HG02588 (cell line): ENCODE measurements around the gene MYOD1.

Experiments used
- ATAC-seq: cut with Tn5 transposase; IDR thresholded peaks from one replicate; pipeline ENCODE4 v1.9.1; 2021; ENCODE audit warnings: mild to moderate bottlenecking, moderate library complexity; ENCODE audit not compliant: unreplicated experiment

The MYOD1 gene

GRCh38 chr11:17769218-17769617, 49.8 kb downstream of the MYOD1 start:
- ATAC-seq = no peak

- ATAC-seq = no peak
Observed at GRCh38 chr11:17770048-17770652, 50.8 kb downstream of the MYOD1 start.

- ATAC-seq = no peak
Observed at GRCh38 chr11:17770917-17771316, 51.5 kb downstream of the MYOD1 start.

GRCh38 chr11:17771415-17771814, 52.0 kb downstream of the MYOD1 start:
- ATAC-seq = no peak
